ENCODE data around the gene RREB1.

The RREB1 gene

DNA sequence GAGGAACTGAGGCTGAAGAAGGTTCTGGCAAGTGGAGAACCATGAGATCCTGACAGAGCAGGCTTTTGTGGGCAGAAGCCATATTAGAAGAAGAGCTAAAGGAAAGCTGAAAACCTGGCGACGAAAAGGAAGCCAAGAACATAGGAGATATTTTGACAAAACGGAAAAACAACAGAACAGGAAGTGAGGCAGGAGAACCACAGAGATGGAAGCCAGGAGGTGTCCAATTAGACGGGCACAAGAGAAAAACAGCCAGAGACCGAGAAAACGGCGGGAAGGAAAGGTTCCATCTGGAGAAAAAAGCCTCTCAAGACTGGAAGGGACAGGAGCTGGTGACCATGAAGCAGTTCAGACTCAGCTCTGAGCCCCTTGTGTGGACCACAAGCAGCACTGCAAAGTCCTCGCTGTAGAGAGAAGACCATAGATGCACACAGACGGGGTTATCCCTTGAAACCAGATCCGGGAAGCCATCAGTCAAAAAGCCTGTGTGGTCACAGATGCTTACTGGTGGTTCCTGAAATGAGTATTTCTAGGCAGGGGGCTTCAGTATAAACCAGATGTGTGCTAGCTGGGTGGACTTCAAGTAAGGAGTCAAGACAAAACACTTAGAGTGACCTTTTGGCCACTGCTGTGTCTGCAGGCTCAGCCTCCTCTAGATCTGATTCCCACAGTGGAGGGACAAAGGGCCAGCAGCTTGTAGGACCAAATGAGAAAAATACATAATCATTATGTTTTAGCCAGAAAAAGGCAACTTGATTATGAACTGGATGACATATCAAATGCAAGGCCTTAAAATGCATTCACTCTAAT is 174.5 kb downstream of the RREB1 start:
- in situ Hi-C loops (cut with MboI; ENCODE audit: low sequenced_read_pairs, unreplicated experiment) = no loop called here
- TF ChIP-seq, protein P1, sequence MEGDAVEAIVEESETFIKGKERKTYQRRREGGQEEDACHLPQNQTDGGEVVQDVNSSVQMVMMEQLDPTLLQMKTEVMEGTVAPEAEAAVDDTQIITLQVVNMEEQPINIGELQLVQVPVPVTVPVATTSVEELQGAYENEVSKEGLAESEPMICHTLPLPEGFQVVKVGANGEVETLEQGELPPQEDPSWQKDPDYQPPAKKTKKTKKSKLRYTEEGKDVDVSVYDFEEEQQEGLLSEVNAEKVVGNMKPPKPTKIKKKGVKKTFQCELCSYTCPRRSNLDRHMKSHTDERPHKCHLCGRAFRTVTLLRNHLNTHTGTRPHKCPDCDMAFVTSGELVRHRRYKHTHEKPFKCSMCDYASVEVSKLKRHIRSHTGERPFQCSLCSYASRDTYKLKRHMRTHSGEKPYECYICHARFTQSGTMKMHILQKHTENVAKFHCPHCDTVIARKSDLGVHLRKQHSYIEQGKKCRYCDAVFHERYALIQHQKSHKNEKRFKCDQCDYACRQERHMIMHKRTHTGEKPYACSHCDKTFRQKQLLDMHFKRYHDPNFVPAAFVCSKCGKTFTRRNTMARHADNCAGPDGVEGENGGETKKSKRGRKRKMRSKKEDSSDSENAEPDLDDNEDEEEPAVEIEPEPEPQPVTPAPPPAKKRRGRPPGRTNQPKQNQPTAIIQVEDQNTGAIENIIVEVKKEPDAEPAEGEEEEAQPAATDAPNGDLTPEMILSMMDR (IDR thresholded peaks at IDR 0.05; ENCODE audit: borderline replicate concordance, control extremely low read depth, extremely low read depth, insufficient read depth, missing control alignments) = no peak

DNA sequence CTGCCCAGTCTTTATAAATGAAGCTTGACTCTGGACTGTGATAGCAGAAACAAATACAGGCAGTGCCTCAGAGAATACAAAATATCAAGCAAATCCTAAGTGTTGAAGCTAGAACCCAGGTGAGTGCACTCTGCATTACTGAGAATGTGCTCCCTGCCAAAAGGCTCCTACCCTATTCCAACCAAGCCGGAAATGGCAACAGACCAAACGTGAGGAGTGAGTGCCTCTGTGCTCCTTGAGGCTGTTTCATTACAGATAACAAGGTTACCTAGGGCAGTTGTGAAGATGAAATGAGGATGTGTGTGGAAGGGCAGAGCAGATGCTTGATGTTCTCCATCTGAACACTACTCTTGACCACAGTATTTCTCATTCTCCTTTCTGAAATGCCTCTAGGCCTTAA is 175.9 kb downstream of the RREB1 start:
- in situ Hi-C loops (cut with MboI; ENCODE audit: low sequenced_read_pairs, unreplicated experiment) = no loop called here
- TF ChIP-seq, protein P1 (IDR thresholded peaks at IDR 0.05; ENCODE audit: borderline replicate concordance, control extremely low read depth, extremely low read depth, insufficient read depth, missing control alignments) = no peak
- no peak for DNase-seq (ENCODE audit: low spot score)

More for the DNA sequence above, 174.5 kb downstream of the RREB1 start:
- DNase-seq (ENCODE audit: low spot score) = no peak

DNA sequence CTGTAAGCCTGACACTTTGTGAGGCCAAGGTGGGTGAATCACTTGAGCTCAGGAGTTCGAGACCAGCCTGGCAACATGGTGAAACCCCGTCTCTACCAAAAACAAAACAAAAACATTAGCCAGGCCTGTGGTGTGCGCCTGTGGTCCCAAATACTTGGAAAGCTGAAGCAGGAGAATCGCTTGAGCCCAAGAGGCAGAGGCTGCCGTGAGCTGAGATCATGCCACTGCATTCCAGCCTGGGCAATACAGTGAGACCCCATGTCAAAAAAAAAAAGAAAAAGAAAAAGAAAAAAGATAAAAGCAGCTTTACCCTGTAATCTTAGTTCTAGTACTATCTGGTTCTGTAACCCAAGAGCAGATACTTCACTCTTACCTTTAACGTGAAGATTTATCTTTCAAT is 177.7 kb downstream of the RREB1 start:
- in situ Hi-C loops (cut with MboI; ENCODE audit: low sequenced_read_pairs, unreplicated experiment) = no loop called here
- no peak for DNase-seq (ENCODE audit: low spot score)
- TF ChIP-seq, protein P1 (IDR thresholded peaks at IDR 0.05; ENCODE audit: borderline replicate concordance, control extremely low read depth, extremely low read depth, insufficient read depth, missing control alignments) = no peak

DNA sequence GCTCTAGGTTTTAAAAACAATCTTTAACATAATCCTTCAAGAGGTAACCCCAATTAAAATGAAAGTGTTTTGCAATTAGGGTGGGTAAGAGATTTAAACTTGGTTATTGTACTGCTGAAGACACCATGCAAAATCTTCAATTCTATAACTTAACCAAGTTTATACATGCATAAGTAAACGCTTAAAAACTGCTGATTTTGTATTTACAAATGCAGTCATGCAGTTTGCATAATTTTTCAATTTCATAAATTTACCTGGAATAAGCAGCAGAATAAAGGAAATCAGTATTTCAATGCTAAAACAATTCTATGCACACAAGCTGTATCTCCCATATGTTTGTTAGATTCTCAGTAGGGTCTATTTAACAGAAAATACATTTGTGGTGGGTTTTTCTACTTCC is 182.3 kb downstream of the RREB1 start:
- DNase-seq (ENCODE audit: low spot score) = no peak
- in situ Hi-C loops (cut with MboI; ENCODE audit: low sequenced_read_pairs, unreplicated experiment) = no loop called here
- TF ChIP-seq, protein P1 (IDR thresholded peaks at IDR 0.05; ENCODE audit: borderline replicate concordance, control extremely low read depth, extremely low read depth, insufficient read depth, missing control alignments) = no peak

DNA sequence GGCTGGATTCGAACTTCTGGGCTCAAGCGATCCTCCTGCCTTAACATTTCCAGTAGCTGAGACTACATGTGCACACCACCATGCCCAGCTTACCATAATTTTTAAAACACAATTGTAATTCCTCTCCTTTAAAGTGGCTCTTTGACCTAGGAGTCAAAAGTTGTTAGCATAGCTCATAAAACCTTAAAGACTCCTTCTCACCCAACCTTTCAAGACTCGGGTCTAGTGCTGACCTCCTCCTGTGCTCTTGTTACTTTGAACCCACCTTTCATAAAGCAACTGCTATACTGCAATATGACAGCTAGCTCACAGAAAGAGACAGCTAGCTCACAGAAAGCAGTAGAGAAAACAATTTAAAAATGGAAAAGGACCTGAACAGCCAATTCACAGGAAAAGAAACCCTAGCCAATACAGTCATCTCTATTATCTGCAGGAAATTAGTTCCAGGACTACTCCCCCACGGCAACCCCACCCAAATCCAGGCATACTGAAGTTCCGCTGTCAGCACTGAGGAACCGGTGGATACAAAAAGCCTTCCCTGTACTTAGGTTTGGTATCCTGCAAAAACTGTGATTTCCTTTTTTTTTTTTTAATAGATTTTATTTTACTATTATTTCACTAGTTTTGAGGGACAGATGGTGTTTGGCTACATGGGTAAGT is 185.0 kb downstream of the RREB1 start:
- no peak for DNase-seq (ENCODE audit: low spot score)

DNA sequence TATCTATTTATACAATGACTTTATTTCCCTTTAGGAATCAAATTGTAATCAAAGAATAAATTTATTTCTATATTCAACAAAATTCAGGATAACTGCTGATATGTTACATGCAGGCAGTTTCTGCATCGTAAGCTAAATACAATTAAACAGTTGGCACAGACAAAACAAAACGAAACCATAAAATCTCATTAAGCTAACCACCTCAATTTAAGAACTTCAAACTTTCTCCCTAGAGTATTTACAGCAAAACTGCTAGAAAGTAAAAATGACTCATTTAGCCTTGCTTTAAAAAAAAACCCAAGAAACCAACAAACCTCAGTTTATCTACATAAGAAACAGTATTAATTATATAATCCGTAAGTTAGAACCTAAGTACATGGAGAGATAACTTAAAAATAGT is 188.2 kb downstream of the RREB1 start:
- in situ Hi-C loops (cut with MboI; ENCODE audit: low sequenced_read_pairs, unreplicated experiment) = no loop called here
- no peak for DNase-seq (ENCODE audit: low spot score)
- TF ChIP-seq, protein P1 (IDR thresholded peaks at IDR 0.05; ENCODE audit: borderline replicate concordance, control extremely low read depth, extremely low read depth, insufficient read depth, missing control alignments) = no peak

More for the DNA sequence above, 185.0 kb downstream of the RREB1 start:
- in situ Hi-C loops (cut with MboI; ENCODE audit: low sequenced_read_pairs, unreplicated experiment) = no loop called here
- TF ChIP-seq, protein P1 (IDR thresholded peaks at IDR 0.05; ENCODE audit: borderline replicate concordance, control extremely low read depth, extremely low read depth, insufficient read depth, missing control alignments) = no peak

All from GM13976 (cell line).